Activated T-cell treated with anti-CD3 and anti-CD28 coated beads, Interleukin-2, amount 50 U/mL, for 1 hour (primary cell): ENCODE measurements around the gene ISOC1.

ENCODE experiments used
- DNase-seq: peaks from one replicate; pipeline ENCODE4 v3.0.0-alpha.2; 2020

The ISOC1 gene

GRCh38 chr5:129137637-129138036, 43.1 kb downstream of the ISOC1 start:
- no peak for DNase-seq

DNA sequence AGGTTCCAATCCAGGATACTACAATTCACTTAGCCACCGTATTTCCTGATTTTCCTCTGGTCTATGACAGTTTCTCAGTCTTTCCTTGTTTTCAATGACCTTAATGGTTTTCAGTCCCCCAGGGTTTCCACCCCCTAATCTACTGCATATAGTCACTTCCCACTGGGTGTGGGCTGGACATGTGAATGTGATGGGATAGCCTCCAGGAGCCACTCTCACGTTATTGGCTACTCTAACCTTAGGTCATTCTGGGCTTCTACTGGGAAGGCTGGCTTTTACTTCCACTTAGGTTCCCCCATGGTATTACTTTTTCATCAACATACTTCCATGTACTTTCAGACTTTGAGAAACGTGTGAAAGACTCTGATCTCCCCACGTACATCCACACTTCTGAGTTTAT, 46.5 kb downstream of the ISOC1 start:
- no peak for DNase-seq

GRCh38 chr5:129141696-129142095, 47.1 kb downstream of the ISOC1 start:
- DNase-seq, result no peak

GRCh38 chr5:129155876-129156275, 61.3 kb downstream of the ISOC1 start:
- no peak for DNase-seq

GRCh38 chr5:129161830-129162229, 67.3 kb downstream of the ISOC1 start:
- DNase-seq, result no peak
